GM12801 (cell line): ENCODE data around the gene PFN3.

Experiments used
- CTCF ChIP-seq: IDR thresholded peaks from one replicate; pipeline ENCODE4 v1.5.1; 2011; ENCODE audit warnings: control low read depth; ENCODE audit not compliant: insufficient read length; ENCODE audit errors: extremely low read depth

PFN3 gene

GRCh38 chr5:177425196-177425800 lies 24.8 kb upstream of the PFN3 start:
- TF ChIP-seq CTCF: no peak

- no peak for TF ChIP-seq CTCF
Observed at GRCh38 chr5:177423671-177424070, 23.2 kb upstream of the PFN3 start.

GRCh38 chr5:177421062-177421798 lies 20.8 kb upstream of the PFN3 start:
- TF ChIP-seq CTCF: no peak

GRCh38 chr5:177419046-177419445 lies 18.6 kb upstream of the PFN3 start:
- no peak for TF ChIP-seq CTCF

- TF ChIP-seq CTCF: no peak
Observed at GRCh38 chr5:177414481-177414880, 14.0 kb upstream of the PFN3 start.

GRCh38 chr5:177412603-177413233 lies 12.3 kb upstream of the PFN3 start:
- TF ChIP-seq CTCF: no peak

- no peak for TF ChIP-seq CTCF
Observed at GRCh38 chr5:177410575-177410974, 10.1 kb upstream of the PFN3 start.
